ENCODE results near the gene MTARC1. TPM values are rescaled to one million over a fixed set of nuclear protein-coding genes. Genes with fewer than 3 reads are reported as not detected.

Gene MTARC1
- total and polyA plus RNA-seq, 3 experiments from 2014 or later = not detected

- no peak overlapping the region for H3K27ac ChIP-seq (ENCODE audit: low read depth, low read length)
- H3K9me3 ChIP-seq (ENCODE audit: low read length) = no peaks in the 10 kb centered on the region
- CTCF ChIA-PET = no interaction called here
- peaks cover 8 to 43% of the 10 kb centered on the region in 2 donors for H3K27me3 Mint-ChIP-seq
- H3K36me3 ChIP-seq (ENCODE audit: insufficient read depth, low read length) = no peaks in the 10 kb centered on the region
- H3K9me3 Mint-ChIP-seq = no peaks in the 10 kb centered on the region
- no peaks in the 10 kb centered on the region for H3K4me1 Mint-ChIP-seq
- H3K36me3 Mint-ChIP-seq = no peaks in the 10 kb centered on the region
- no peak overlapping the region for H3K27ac Mint-ChIP-seq
- no peak for DNase-seq
- H3K4me3 ChIP-seq (ENCODE audit: low read length) = no peak overlapping the region
- no peaks in the 10 kb centered on the region for H3K4me1 ChIP-seq (ENCODE audit: insufficient read depth, low read length)
- H3K4me3 Mint-ChIP-seq = no peak overlapping the region
- H3K27me3 ChIP-seq (ENCODE audit: insufficient read depth, low read length, poor library complexity, severe bottlenecking) = no peaks in the 10 kb centered on the region
- POLR2A ChIA-PET = no interaction called here
Measured at GRCh38 chr1:220804202-220804586, 17.5 kb downstream of the MTARC1 start.

- no peaks in the 10 kb centered on the region for H3K4me1 ChIP-seq (ENCODE audit: insufficient read depth, low read length)
- CTCF ChIA-PET = no interaction called here
- no peaks in the 10 kb centered on the region for H3K36me3 ChIP-seq (ENCODE audit: insufficient read depth, low read length)
- Mint-ChIP-seq H3K36me3 (no peaks in the 10 kb centered on the region), H3K27me3 (peaks cover 5 to 57% of the 10 kb centered on the region in 2 donors), H3K27ac (peak overlapping the region in 1 of 8 donors; percentile 78), H3K9me3 (no peaks in the 10 kb centered on the region), H3K4me1 (peaks cover 6 to 10% (median 7%) of the 10 kb centered on the region in 3 donors), H3K4me3 (no peak overlapping the region)
- DNase-seq = no peak
- H3K4me3 ChIP-seq (ENCODE audit: low read length) = no peak overlapping the region
- no peak overlapping the region for H3K27ac ChIP-seq (ENCODE audit: low read depth, low read length)
- H3K27me3 ChIP-seq (ENCODE audit: insufficient read depth, low read length, poor library complexity, severe bottlenecking) = no peaks in the 10 kb centered on the region
- POLR2A ChIA-PET = no interaction called here
- H3K9me3 ChIP-seq (ENCODE audit: low read length) = no peaks in the 10 kb centered on the region
Measured at GRCh38 chr1:220806408-220806807, 19.7 kb downstream of the MTARC1 start.

DNA sequence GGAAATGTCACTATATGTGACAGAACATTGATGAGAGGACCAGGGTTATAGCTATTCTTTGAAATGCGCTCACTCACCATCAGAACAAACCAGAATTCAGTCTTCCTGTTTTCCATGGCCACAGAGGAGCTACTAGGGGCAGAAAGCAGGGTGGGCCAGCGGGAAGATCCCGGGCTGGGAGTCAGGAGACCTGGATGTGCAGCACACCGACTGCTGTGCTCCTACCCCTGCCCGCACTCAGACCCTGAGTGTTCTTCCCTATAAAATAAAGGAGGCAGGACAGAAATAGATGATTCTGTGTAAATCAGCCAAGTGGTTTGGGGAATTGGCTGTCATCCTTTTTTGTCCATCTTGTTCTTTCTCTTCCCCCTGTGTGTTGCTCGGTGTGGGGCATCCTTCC lies 21.0 kb downstream of the MTARC1 start:
- Mint-ChIP-seq H3K27ac (no peak overlapping the region), H3K4me3 (no peak overlapping the region), H3K9me3 (no peaks in the 10 kb centered on the region), H3K36me3 (no peaks in the 10 kb centered on the region), H3K27me3 (peaks cover 8 to 59% of the 10 kb centered on the region in 2 donors), H3K4me1 (peaks cover 6 to 10% (median 7%) of the 10 kb centered on the region in 3 donors)
- H3K4me1 ChIP-seq (ENCODE audit: insufficient read depth, low read length) = no peaks in the 10 kb centered on the region
- POLR2A ChIA-PET = no interaction called here
- H3K27me3 ChIP-seq (ENCODE audit: insufficient read depth, low read length, poor library complexity, severe bottlenecking) = no peaks in the 10 kb centered on the region
- no peaks in the 10 kb centered on the region for H3K36me3 ChIP-seq (ENCODE audit: insufficient read depth, low read length)
- H3K9me3 ChIP-seq (ENCODE audit: low read length) = no peaks in the 10 kb centered on the region
- no peak overlapping the region for H3K27ac ChIP-seq (ENCODE audit: low read depth, low read length)
- no peak overlapping the region for H3K4me3 ChIP-seq (ENCODE audit: low read length)
- CTCF ChIA-PET = no interaction called here
- DNase-seq = no peak

DNA sequence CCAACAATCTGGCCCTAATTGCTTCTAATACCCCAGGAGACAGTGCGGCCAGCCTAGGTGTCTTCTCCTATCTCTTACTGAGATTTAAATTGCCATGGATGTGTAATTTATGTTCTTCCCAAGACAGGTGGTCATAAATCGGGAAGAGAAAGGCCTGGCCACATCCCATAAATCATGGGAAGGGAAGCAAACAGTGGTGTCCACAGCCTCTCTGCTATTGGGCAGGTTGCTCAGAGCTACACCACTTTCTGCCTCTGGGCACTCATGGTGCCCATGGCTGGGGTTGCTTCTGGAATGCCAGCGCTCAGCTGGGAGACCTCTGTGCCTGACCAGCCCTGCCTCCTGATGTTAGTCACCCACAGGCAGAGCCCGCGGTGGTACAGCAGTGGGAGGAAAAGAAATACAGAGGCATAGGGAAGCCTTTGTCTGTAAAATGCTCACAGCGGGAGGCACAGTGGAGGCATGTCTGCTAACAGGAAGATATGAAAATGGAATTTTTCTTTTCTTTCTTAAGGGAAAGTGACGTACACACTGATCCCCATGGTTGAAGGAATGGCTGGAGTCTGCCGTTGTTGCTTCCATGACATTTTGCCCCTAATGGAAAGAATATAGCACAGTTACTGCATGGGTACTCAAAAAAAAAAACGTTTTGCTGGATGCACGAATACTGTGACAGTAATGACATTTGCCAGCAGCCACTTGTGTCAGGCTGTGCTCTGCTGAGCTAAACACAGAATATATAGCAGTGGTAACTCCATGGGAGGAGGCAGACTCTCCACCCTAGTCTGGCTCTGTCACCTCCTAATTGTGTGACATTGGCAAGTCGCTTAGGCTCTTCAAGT lies 21.9 kb downstream of the MTARC1 start:
- CTCF ChIA-PET = no interaction called here
- H3K9me3 Mint-ChIP-seq = no peaks in the 10 kb centered on the region

GRCh38 chr1:220809187-220809550 lies 22.5 kb downstream of the MTARC1 start:
- no peaks in the 10 kb centered on the region for H3K9me3 Mint-ChIP-seq
- H3K4me3 Mint-ChIP-seq = no peak overlapping the region
- H3K4me1 Mint-ChIP-seq = peaks cover 6 to 10% (median 7%) of the 10 kb centered on the region in 3 donors
- peaks cover 5 to 64% of the 10 kb centered on the region in 2 donors for H3K27me3 Mint-ChIP-seq
- no peaks in the 10 kb centered on the region for H3K36me3 Mint-ChIP-seq
- H3K4me3 ChIP-seq (ENCODE audit: low read length) = no peak overlapping the region
- ChIA-PET CTCF (no interaction called here), POLR2A (no interaction called here)
- no peak overlapping the region for H3K27ac ChIP-seq (ENCODE audit: low read depth, low read length)
- H3K36me3 ChIP-seq (ENCODE audit: insufficient read depth, low read length) = no peaks in the 10 kb centered on the region
- H3K9me3 ChIP-seq (ENCODE audit: low read length) = no peaks in the 10 kb centered on the region
- H3K27ac Mint-ChIP-seq = no peak overlapping the region
- no peaks in the 10 kb centered on the region for H3K4me1 ChIP-seq (ENCODE audit: insufficient read depth, low read length)
- DNase-seq = no peak
- H3K27me3 ChIP-seq (ENCODE audit: insufficient read depth, low read length, poor library complexity, severe bottlenecking) = no peaks in the 10 kb centered on the region

More for the DNA sequence above, 21.9 kb downstream of the MTARC1 start:
- Histone ChIP-seq H3K27me3 (ENCODE audit: insufficient read depth, low read length, poor library complexity, severe bottlenecking) (no peaks in the 10 kb centered on the region), H3K4me1 (ENCODE audit: insufficient read depth, low read length) (no peaks in the 10 kb centered on the region), H3K4me3 (ENCODE audit: low read length) (no peak overlapping the region), H3K27ac (ENCODE audit: low read depth, low read length) (no peak overlapping the region), H3K36me3 (ENCODE audit: insufficient read depth, low read length) (no peaks in the 10 kb centered on the region), H3K9me3 (ENCODE audit: low read length) (no peaks in the 10 kb centered on the region)
- Mint-ChIP-seq H3K27ac (no peak overlapping the region), H3K4me1 (peaks cover 6 to 10% (median 7%) of the 10 kb centered on the region in 3 donors), H3K27me3 (peaks cover 5 to 64% of the 10 kb centered on the region in 2 donors), H3K4me3 (no peak overlapping the region), H3K36me3 (no peaks in the 10 kb centered on the region)
- POLR2A ChIA-PET = no interaction called here
- DNase-seq = no peak

DNA sequence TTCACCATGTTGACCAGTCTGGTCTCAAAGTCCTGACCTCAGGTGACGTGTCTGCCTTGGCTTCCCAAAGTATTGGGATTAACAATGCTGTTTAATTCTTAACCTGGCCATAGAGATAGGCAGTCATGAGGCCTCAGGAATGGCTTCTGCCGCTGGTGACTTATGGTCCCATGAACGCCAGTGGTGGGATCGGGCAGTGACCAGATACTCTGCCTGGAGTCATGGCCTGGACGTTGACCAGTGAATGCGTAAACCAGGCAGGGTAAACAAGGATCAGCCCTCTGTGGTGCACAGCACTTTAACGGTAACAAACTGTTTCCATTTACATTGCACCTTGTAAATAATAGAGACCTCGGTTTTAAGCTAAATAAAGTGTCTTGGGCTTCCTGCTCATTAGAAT lies 23.0 kb downstream of the MTARC1 start:
- Mint-ChIP-seq H3K4me1 (peaks cover 6 to 10% (median 7%) of the 10 kb centered on the region in 3 donors), H3K9me3 (no peaks in the 10 kb centered on the region), H3K36me3 (no peaks in the 10 kb centered on the region), H3K27ac (no peak overlapping the region), H3K4me3 (no peak overlapping the region), H3K27me3 (peaks cover 5 to 61% of the 10 kb centered on the region in 2 donors)
- ChIA-PET POLR2A (no interaction called here), CTCF (interaction anchor here (1.4 kb wide), 3 partner anchors 8 to 1200 kb away, joined by 3 to 5 read pairs (median 5); no protein-coding TSS in a partner anchor)
- H3K4me1 ChIP-seq (ENCODE audit: insufficient read depth, low read length) = no peaks in the 10 kb centered on the region
- no peaks in the 10 kb centered on the region for H3K9me3 ChIP-seq (ENCODE audit: low read length)
- H3K4me3 ChIP-seq (ENCODE audit: low read length) = no peak overlapping the region
- H3K27me3 ChIP-seq (ENCODE audit: insufficient read depth, low read length, poor library complexity, severe bottlenecking) = no peaks in the 10 kb centered on the region
- H3K36me3 ChIP-seq (ENCODE audit: insufficient read depth, low read length) = no peaks in the 10 kb centered on the region
- H3K27ac ChIP-seq (ENCODE audit: low read depth, low read length) = no peak overlapping the region
- no peak for DNase-seq

DNA sequence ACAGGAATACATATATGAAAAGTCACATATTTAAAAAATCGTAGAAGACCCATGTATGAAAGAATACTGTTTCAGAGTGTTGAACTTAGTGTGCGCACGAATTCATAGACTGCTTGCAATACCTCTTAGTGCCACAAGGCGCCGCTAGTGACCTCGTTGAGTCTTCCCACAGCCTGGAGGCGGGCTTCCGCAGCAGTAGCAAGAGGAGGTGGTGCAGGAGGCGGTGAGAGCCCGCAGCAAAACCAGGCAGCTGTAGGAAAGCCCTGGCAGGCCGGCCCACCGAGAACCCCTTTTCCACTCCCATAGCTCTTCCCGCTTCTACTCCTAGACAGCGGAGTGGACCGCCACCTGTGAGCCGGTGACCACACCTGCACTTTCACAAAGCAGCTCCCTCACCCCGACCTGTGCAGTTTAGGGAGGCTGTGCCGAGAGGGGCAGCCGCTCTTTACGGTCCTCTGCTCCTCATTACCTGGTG lies 23.5 kb downstream of the MTARC1 start:
- no peaks in the 10 kb centered on the region for H3K36me3 Mint-ChIP-seq
- peaks cover 6 to 10% (median 7%) of the 10 kb centered on the region in 3 donors for H3K4me1 Mint-ChIP-seq
- no peaks in the 10 kb centered on the region for H3K9me3 Mint-ChIP-seq
- peak overlapping the region; percentile 18 to 90 (median 68) for H3K4me3 Mint-ChIP-seq
- no peak overlapping the region for H3K27ac ChIP-seq (ENCODE audit: low read depth, low read length)
- ChIA-PET CTCF (interaction anchor here (0.9 to 1.4 kb wide), 5 partner anchors 8 to 1200 kb away, joined by 3 to 5 read pairs (median 3); no protein-coding TSS in a partner anchor), POLR2A (no interaction called here)
- peaks cover 3 to 61% of the 10 kb centered on the region in 2 donors for H3K27me3 Mint-ChIP-seq
- H3K9me3 ChIP-seq (ENCODE audit: low read length) = no peaks in the 10 kb centered on the region
- peak overlapping the region in 2 of 8 donors; percentile 12 to 14 for H3K27ac Mint-ChIP-seq
- no peaks in the 10 kb centered on the region for H3K36me3 ChIP-seq (ENCODE audit: insufficient read depth, low read length)
- DNase-seq = peak; percentile 38 to 73 (median 45)
- H3K4me1 ChIP-seq (ENCODE audit: insufficient read depth, low read length) = no peaks in the 10 kb centered on the region
- no peaks in the 10 kb centered on the region for H3K27me3 ChIP-seq (ENCODE audit: insufficient read depth, low read length, poor library complexity, severe bottlenecking)
- H3K4me3 ChIP-seq (ENCODE audit: low read length) = no peak overlapping the region

GRCh38 chr1:220810963-220811362 lies 24.2 kb downstream of the MTARC1 start:
- POLR2A ChIA-PET = no interaction called here
- Histone ChIP-seq H3K27me3 (ENCODE audit: insufficient read depth, low read length, poor library complexity, severe bottlenecking) (no peaks in the 10 kb centered on the region), H3K4me3 (ENCODE audit: low read length) (no peak overlapping the region), H3K4me1 (ENCODE audit: insufficient read depth, low read length) (no peaks in the 10 kb centered on the region), H3K36me3 (ENCODE audit: insufficient read depth, low read length) (no peaks in the 10 kb centered on the region), H3K27ac (ENCODE audit: low read depth, low read length) (no peak overlapping the region), H3K9me3 (ENCODE audit: low read length) (no peaks in the 10 kb centered on the region)
- Mint-ChIP-seq H3K4me3 (peak overlapping the region in 4 of 7 donors; percentile 58 to 75 (median 69)), H3K27ac (no peak overlapping the region), H3K4me1 (peaks cover 6 to 10% (median 7%) of the 10 kb centered on the region in 3 donors), H3K9me3 (no peaks in the 10 kb centered on the region), H3K27me3 (peaks cover 3 to 64% of the 10 kb centered on the region in 2 donors), H3K36me3 (no peaks in the 10 kb centered on the region)
- no peak for DNase-seq
- CTCF ChIA-PET = interaction anchor here (0.9 to 1.4 kb wide), 5 partner anchors 12 to 1645 kb away, joined by 3 to 5 read pairs (median 5); no protein-coding TSS in a partner anchor

All from CD8-positive, alpha-beta memory T cell (primary cell).